ENCODE data around the gene CGRRF1.

CGRRF1 gene

DNA sequence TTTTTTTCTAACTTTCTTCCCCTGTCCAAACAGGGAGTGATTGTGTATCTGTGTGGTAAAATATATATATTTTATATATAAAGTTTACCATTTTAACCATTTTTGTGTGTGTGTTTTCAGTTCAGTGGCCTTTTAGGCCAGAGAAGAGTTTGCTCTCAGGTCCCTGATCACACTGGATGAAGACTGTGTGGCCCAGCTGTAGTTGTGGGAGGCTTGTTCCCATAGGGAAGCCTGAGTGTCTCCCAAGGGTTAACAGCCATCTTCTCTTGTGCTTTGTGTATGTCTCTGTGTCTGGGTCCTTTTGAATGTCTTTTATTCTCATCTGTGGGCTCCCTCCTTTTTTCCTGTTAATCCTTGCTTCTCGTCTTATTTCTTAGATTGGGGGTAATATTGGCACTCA, 23.4 kb downstream of the CGRRF1 start:
- DNase-seq: no peak
- intact Hi-C loops (cut with DNase I): no loop called here

GRCh38 chr14:54535126-54535525, 25.4 kb downstream of the CGRRF1 start:
- DNase-seq: no peak
- intact Hi-C loops (cut with DNase I): no loop called here

DNA sequence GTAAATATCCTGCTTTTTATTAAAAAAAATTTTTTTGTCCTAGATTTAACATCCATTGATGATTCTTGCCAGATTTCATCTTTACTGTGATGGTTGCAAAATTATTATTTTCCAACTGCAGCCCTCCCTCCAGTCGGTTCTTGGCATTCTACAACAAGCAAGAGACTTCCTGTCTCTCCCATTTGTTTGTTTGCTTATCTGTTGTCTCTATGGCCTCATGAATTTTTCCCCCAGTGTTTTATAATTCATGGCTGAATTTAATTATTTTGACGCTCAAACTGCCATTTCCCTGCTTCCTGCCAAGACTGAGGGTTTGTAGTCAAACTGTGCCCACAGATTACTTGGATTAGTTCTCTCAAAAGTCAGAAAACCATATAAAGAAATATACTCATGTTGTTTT, 25.9 kb downstream of the CGRRF1 start:
- no peak for DNase-seq
- intact Hi-C loops (cut with DNase I): no loop called here

DNA sequence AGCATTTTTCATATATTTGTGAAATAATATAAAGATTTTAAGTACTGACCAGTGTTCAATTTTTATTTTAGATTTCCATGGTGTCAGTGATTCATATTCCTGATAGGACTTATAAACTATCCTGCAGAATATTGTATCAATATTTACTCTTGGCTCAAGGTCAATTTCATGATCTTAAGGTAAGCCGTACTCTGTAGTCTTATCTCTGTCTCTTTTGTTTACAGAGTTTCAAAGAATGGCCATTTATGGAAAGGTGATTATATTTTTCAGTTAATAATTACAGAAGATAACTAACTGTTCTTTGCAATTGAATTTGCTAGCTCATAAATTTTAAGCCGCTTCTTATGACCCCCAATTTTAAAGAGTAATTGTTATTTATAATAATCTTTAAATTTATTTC, 27.9 kb downstream of the CGRRF1 start:
- DNase-seq: no peak
- intact Hi-C loops (cut with DNase I): no loop called here

DNA sequence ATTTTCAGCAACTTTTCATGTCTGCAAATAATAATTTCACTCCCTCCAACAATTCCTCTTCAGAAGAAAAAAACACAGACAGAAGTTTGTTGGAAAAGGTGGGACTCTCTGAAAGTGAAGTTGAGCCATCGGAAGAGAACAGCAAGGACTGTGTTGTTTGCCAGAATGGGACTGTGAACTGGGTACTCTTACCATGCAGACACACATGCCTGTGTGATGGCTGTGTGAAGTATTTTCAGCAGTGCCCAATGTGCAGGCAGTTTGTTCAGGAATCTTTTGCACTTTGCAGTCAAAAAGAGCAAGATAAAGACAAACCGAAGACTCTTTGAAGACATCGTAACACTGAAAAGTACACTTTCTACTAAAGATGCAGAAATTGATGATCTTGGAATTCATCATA, 28.3 kb downstream of the CGRRF1 start:
- intact Hi-C loops (cut with DNase I): no loop called here
- DNase-seq: no peak

DNA sequence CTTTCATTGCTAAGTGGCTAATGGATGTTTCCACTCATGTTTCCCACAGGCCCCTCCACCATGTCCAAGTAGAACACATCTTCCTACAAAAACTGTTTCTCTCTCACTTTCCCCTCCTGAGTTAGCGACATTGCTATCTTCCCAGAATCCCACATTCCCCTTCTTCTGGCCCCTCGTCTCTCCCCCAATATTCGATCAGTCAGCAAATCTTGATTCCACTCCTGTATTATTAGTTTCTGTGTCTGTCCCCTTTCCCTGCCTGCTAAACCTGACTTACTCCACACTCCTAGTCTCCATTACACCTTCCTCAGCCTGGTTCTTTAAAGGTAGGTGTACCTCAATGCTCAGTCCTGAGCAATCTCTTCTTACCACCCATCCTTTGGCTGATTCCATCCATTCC, 37.9 kb downstream of the CGRRF1 start:
- intact Hi-C loops (cut with DNase I): no loop called here
- DNase-seq: no peak

DNA sequence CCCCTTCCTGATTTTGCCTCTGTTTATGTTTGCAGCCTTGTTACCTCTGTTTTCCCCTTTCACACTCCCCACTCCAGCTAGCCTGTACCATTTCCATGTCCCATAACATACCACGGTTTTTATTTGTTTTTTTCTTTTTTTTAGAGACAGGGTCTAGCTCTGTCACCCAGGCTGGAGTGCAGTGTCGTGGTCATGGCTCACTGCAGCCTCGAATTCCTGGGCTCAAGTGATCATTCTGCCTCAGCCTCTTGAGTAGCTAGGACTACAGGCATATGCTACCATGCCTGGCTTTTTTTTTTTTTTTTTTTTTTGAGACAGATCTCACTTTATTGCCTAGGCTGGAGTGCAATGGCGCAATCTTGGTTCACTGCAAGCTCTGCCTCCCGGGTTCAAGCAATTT, 38.8 kb downstream of the CGRRF1 start:
- intact Hi-C loops (cut with DNase I): no loop called here
- DNase-seq: no peak

DNA sequence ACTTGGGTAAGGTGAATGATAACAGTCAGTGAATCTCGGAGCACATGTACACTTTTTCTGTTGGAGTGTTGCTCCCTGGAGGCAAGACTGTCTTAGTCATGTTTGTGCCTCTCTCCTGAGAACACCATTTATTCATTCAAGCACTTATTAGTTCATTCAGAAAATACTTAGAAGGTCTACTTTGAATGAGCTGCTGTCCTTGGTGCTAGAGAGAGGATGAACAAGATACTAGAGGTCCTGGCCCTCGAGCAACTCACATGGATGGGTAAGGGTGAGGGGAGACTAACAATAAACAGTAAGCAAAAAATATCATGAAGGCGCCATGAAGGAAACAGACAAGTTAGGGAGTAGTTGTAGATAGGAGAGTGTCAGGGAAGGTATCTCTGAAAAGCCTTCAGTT, 40.2 kb downstream of the CGRRF1 start:
- intact Hi-C loops (cut with DNase I): no loop called here
- no peak for DNase-seq

DNA sequence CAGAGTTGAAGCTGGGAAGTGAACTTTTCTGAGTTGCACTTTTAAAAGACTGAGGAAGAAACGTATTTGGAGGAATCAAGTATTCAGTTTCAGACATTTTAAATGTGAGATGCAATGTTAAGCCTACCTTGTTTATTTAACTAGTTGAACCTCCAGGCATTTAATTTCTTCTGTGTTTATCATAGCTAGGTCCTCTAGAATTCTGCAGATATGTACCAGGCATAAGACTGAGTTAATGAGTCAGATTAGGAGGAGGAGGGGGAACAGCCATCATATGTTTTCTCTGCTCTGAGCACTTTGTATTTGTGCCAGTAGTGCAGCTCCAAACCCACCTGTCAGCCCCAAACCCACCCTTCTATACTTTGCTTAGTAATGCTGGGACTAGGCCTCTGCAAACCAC, 40.8 kb downstream of the CGRRF1 start:
- DNase-seq: no peak
- intact Hi-C loops (cut with DNase I): no loop called here

DNA sequence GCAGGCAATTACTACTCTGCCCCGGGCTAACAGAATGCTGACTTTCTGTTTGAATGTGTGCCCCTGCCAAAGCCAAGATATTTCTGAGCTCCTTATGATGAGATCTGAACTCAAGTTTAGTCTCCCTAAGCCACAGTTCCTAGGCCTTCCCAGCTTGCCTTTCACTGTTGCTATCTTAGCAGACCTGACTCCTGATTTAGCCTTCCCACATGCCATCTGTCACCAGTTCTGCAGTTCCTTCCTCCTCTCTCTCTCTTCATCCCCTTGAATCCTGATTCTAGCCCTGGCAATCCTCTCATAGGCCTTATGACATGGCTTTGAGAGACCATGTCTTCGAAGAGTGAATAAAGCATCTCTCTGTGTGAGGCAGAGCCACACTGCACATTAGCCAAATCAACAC, 44.7 kb downstream of the CGRRF1 start:
- intact Hi-C loops (cut with DNase I): no loop called here
- no peak for DNase-seq

DNA sequence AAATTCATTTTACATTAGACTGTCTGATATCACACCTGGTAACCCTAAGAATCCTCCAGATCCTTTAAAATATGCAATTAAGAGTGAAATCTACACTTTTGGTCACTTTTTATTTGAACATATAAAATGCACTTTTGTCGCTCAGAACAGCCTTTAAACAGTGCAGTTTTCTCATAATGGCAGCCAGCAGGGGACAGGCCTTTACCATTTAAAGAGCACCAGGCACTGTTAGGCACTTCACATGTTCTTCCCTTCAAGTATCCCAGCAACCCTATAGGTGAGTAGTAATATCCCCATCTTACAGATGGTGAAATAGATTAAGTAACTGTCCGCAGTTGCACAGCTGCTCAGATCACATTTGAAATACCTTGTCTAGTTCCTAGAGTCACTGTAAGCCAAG, 45.9 kb downstream of the CGRRF1 start:
- DNase-seq: no peak
- intact Hi-C loops (cut with DNase I): no loop called here

DNA sequence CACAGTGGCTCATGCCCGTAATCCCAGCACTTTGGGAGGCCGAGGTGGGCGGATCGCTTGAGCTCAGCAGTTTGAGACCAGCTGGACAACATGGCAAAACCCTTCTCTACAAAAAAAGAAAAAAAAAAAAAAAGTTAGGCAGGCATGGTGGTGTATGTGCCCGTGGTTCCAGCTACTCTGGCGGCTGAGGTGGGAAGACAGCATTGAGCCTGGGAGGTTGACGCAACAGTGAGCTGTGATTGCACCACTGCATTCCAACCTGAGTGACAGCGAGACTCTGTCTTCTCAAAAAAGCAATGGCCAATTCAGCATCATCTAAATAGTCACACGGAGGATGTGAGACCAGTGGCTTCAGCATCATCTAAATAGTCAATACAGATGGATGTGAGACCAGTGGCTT, 46.8 kb downstream of the CGRRF1 start:
- no peak for DNase-seq
- intact Hi-C loops (cut with DNase I): no loop called here

DNA sequence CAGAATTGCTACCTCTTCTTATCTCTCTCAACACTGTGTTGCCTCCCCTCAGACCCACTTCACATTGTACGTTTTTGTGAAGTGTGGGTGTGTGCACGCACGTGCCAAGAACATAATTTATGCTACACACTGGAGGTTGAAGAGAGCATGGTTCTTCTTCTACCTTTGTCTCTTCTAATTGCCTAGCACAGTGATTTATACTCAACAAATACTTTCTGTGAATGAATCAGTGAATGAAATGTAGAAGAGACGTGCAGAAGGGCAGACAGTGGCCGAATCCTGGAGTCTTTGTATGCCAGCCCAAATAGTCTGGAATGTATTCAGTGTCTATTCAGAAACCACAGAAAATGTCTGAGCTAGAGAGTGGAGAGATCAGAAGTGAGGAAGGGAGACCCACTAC, 52.6 kb downstream of the CGRRF1 start:
- intact Hi-C loops (cut with DNase I): loop anchor here (10.0 kb wide), 1 partner anchor 712 kb away; the partner anchor contains the start of gene FBXO34
- no peak for DNase-seq

DNA sequence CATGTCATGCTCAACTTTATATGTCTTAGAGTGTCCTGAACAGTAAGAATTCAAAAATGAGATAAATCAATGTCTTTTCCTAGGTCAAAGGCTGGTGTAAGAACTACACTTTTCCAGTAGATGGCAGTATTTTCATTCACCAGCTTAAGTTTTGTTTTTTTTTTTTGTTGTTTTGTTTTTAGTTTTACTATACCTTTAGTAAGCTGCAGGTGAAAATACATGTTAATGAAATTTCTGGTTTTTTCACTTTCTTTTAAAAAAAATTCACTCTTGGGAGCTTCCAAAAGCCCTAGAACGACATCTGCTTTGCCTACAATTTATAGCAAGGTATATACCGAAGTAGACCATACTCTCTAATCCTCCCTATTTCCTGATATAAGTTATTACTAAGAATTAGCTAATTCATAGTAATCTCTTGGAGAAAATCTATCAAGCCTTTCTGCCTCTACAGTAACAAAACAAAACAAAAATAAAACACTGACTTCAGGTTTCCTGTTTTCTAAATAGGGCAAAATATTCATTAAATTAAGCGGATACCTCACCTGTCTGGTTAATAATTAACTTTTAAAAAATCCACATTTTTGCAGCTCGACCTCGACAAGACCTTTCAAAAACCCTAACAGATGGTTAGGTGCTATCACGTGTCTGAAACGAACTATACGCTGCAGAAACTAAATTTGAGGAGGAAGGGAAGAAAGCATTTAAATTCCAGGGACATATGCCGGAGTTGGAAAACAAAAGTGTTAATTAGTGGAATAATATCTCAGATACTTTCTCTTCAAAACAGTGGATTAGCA, 54.6 kb downstream of the CGRRF1 start:
- DNase-seq: no peak
- intact Hi-C loops (cut with DNase I): loop anchor here (10.0 kb wide), 1 partner anchor 711 kb away; the partner anchor contains the start of gene FBXO34

DNA sequence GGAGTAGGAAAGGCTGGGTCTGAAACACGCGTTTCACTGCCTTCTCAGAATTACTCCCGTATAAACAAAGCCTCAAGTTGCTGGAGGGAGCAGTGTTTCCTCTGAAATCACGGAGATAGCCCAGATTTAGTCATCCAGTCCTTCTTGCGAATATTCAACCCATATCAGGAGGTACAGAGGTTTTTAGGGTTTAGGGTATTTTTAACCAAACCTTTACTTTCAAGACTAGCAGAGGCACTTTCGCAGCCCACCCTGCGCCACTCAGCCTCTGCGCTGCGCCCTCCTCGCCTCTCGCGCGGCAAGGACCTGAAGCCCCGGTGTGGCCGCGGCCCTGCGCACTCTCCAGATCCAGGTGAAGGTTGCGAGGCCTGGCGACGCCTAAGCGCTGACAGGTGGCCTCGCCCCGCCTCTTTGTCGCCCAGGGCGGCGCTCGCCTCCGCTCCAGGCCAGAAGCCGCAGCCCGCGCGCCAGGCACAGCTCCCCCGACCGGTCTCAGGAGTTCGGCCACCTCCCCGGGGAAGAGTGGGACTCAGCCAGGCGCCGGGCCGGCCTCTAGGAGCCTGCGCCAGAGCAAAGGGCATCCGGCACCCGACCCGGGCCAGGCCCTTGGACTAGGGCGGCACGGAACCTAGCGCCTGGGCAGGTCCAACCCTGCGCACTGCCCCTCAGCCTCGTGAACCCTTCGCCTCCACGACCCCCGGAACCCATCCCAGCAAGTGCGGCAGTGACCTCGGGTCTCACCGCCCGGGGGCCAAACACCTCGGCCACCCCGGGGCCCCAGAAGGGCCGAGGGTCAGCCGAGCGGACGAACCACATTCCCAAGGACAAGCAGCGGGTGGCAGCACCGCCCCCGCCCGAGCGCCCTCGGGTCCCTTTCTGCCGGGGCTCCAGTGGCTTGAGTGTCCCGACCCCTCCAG, 55.4 kb downstream of the CGRRF1 start:
- peak; percentile 1 to 83 (median 58) for DNase-seq

DNA sequence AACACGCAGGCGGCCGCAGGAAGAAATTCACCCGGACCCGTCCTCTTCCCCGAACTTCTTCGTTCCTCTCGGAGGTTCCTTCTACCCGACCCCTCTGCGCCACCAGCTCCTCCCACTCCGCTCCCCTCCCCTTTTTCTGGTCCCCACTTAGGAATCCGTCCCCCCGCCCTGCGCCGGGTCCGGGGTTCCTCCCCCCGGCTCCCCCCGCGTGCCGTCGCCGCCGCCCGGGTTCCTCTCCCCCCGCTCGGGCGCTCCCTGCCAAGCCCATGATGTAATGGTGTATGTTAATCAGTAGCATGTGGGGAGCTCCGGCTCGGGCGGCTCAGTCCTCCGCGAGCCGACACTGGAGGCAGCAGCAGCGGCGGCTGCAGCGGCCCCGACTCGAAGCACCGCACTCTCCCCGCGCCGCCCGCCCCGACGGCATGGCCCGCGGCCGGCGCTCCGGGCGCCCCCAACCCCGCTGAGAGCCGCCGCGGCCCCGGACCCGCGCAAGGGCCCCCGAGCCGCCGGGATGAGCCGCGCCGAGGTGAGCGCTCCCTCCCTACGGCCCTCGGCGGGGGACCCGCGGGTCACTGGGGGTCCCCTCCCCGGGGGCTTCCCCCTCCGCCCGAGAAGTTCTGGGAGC, 56.2 kb downstream of the CGRRF1 start:
- intact Hi-C loops (cut with DNase I): loop anchor here (1.0 to 10.0 kb wide), 2 partner anchors 207 to 709 kb away; partner anchors contain the start of gene FBXO34
- peak; percentile 76 to 97 (median 90) for DNase-seq

More for the DNA sequence above, 55.4 kb downstream of the CGRRF1 start:
- intact Hi-C loops (cut with DNase I): loop anchor here (1.0 to 10.0 kb wide), 2 partner anchors 208 to 710 kb away; partner anchors contain the start of gene FBXO34

- DNase-seq: peak; percentile 51 to 88 (median 74)
- intact Hi-C loops (cut with DNase I): loop anchor here (10.0 kb wide), 1 partner anchor 708 kb away; the partner anchor contains the start of gene FBXO34
Observed at GRCh38 chr14:54566410-54567223, 56.9 kb downstream of the CGRRF1 start, which contains the start of gene SAMD4A. Gene SAMD4A, plus strand, starts transcription at chr14:54567128. Its CDS starts 789 bp downstream, at chr14:54567917.

GRCh38 chr14:54567224-54567638, 57.5 kb downstream of the CGRRF1 start:
- intact Hi-C loops (cut with DNase I): loop anchor here (10.0 kb wide), 1 partner anchor 708 kb away; the partner anchor contains the start of gene FBXO34
- peak in 14 of 42 donors; percentile 8 to 52 (median 29) for DNase-seq
